K562 (cell line): ENCODE results near the gene PPM1F. TPM values are rescaled to one million over a fixed set of nuclear protein-coding genes. Genes with fewer than 3 reads are reported as not detected.

ENCODE experiments used
- CBX8 ChIP-seq: fragments of 200-600 bp; sonication (generic); IDR thresholded peaks from 2 replicates; pipeline ENCODE4 v1.6.1; 2012; ENCODE audit warnings: borderline replicate concordance, mixed run types, low read depth, mild to moderate bottlenecking, moderate library complexity, mixed read lengths, low read length, control low read depth, inconsistent platforms; ENCODE audit not compliant: poor library complexity, severe bottlenecking; ENCODE audit errors: extremely low read depth
- CHD4 ChIP-seq: fragments of 200-600 bp; sonication (generic); IDR thresholded peaks from 3 replicates; pipeline ENCODE4 v1.6.1; 2012; ENCODE audit warnings: low read depth, mild to moderate bottlenecking, mixed read lengths, low read length, inconsistent platforms; ENCODE audit not compliant: insufficient read depth, insufficient replicate concordance, poor library complexity, severe bottlenecking
- EZH2 ChIP-seq: IDR thresholded peaks from 2 replicates; pipeline ENCODE4 v1.6.1; 2012; ENCODE audit warnings: low read depth, mild to moderate bottlenecking, inconsistent platforms, low read length, borderline replicate concordance
- GABPB2 ChIP-seq: fragments of 250-450 bp; sonication (Bioruptor Pico); conservative IDR thresholded peaks from 2 replicates; pipeline ENCODE4 v1.5.1; 2021; ENCODE audit warnings: mild to moderate bottlenecking
- HCFC1 ChIP-seq: IDR thresholded peaks from 2 replicates; pipeline ENCODE4 v1.6.1; 2012; ENCODE audit warnings: low read depth, low read length, improper control_type of control experiment
- HEY1 ChIP-seq: fragments of 250-450 bp; sonication (Bioruptor Pico); IDR thresholded peaks from 2 replicates; pipeline ENCODE4 v1.5.0; 2020; ENCODE audit warnings: mild to moderate bottlenecking, moderate library complexity, borderline replicate concordance
- HMG20B ChIP-seq: fragments of 250-450 bp; sonication (Bioruptor Pico); IDR thresholded peaks from 2 replicates; pipeline ENCODE4 v1.5.0; 2021; ENCODE audit warnings: mild to moderate bottlenecking
- LEF1 ChIP-seq: fragments of 450-650 bp; IDR thresholded peaks from 2 replicates; pipeline ENCODE4 v1.6.1; 2016; ENCODE audit warnings: mild to moderate bottlenecking
- NFXL1 ChIP-seq: fragments of 450-650 bp; formaldehyde crosslinking; IDR thresholded peaks from 2 replicates; pipeline ENCODE4 v1.4.0; 2021; ENCODE audit warnings: mild to moderate bottlenecking
- PHTF2 ChIP-seq: fragments of 250-450 bp; sonication (Bioruptor Pico); IDR thresholded peaks from 2 replicates; pipeline ENCODE4 v1.5.0; 2021; ENCODE audit warnings: mild to moderate bottlenecking
- RFX7 ChIP-seq: fragments of 250-450 bp; sonication (Bioruptor Pico); IDR thresholded peaks from 2 replicates; pipeline ENCODE4 v1.5.1; 2021; ENCODE audit warnings: mild to moderate bottlenecking
- SPI1 ChIP-seq: IDR thresholded peaks from 2 replicates; pipeline ENCODE4 v1.6.1; 2011; ENCODE audit warnings: low read depth, low read length, control low read depth, borderline replicate concordance
- TBL1XR1 ChIP-seq, 2 experiments: IDR thresholded peaks; 2 replicates each; pipeline ENCODE4 v1.6.1; 2012; ENCODE audit warnings: improper control_type of control experiment in 2 of 2, low read length in 2 of 2, mild to moderate bottlenecking in 1 of 2
- ZNF232 ChIP-seq: sonication (generic); formaldehyde crosslinking; IDR thresholded peaks from 2 replicates; pipeline ENCODE4 v1.8.0; 2022; ENCODE audit warnings: mild to moderate bottlenecking, missing genetic modification reagents
- ZNF77 ChIP-seq: fragments of 250-450 bp; sonication (Bioruptor Pico); IDR thresholded peaks from 2 replicates; pipeline ENCODE4 v1.5.0; 2020
- polyA plus RNA-seq, 8 experiments: library from polyadenylated mRNA; depleted of rRNA in 4 of 8; stranded (reverse) in 5 of 8; unstranded in 3 of 8; fragments of >200 nt; fragmentation: Nextera tagmentation in 2 of 8; fragmentation: Illumina TruSeq in 1 of 8; extraction: Ambion mirVana in 2 of 8; extraction: Trizol in 1 of 8; gene quantifications; 2 replicates each; pipeline versions ENCODE4 v1.2.1 to v1.2.3, GENCODE V29; 2011 to 2014; ENCODE audit warnings: inconsistent platforms in 1 of 8, missing spikeins in 1 of 8
- total RNA-seq, 7 experiments: library from RNA; depleted of rRNA in 6 of 7; stranded (reverse); fragments of >200 nt in 6 of 7; fragmentation: Illumina TruSeq in 2 of 7; extraction: Trizol in 2 of 7; gene quantifications; 2 replicates each; pipeline versions ENCODE4 v1.2.1 to v1.2.3, GENCODE V29; 2011 to 2021; ENCODE audit warnings: low replicate concordance in 1 of 7
- TF ChIP-seq, protein P1 (sequence below), 2 experiments: fragments of 450-650 bp; IDR thresholded peaks; 2 replicates each; pipeline ENCODE4 v1.6.1; 2016; ENCODE audit warnings: mild to moderate bottlenecking in 2 of 2, borderline replicate concordance in 1 of 2, low read depth in 1 of 2, moderate library complexity in 1 of 2
- TF ChIP-seq, protein P2 (sequence below): sonication (generic); formaldehyde crosslinking; IDR thresholded peaks from 2 replicates; pipeline ENCODE4 v1.8.0; 2023; ENCODE audit warnings: mild to moderate bottlenecking, missing genetic modification reagents

The PPM1F gene
- total and polyA plus RNA-seq, 9 of the 15 experiments (the other 6 are each of a cell fraction or from before 2014, with no cell fraction given): 2.1 to 159 (median 64.0) TPM

DNA sequence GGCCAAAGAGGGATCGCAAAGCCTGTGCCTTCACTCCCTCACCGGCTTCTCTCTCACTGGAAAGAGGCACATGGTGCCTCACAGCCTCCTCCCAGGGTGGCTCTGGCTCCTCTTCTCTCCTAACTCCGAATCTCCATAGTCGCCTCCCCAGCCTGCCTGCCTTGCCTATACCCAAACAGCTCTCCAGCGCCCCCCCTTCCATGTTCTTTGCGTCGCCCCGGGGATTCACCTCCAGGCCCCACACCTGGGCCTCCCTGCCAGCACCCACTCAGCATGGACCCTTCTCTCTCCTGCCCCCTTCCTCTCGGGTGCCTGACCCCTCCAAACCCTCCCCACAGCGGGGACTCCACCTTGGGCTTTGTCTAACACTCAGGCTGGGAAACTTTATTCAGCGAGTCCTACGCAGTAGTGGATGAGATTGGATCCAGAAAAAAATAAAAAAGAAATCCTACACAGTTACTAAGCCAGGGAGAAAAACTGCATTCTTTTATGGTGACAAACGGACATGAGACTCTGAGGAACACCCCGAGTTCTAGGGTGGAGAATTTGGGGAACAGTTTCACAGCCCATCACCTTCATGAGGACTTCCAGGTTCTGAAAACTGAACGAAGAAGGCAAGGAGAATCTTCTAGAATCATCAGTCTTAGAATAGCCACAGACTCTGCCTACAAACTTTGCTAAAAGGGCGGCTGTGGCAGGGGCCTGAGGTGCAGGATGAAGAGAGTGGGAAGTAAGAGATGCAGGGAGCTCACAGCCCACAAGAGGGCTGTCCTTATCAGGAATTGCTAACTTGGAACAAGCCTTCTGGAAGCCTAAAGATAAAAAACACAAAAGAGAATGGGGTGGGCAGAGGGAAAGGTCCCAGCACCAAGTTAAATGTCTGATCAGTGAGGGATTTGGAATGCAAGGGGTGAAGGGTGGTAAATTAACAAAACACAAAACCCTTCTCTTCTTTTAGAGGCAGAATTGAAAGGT is 5.3 kb downstream of the PPM1F start (continued):
- TF ChIP-seq, protein P1, sequence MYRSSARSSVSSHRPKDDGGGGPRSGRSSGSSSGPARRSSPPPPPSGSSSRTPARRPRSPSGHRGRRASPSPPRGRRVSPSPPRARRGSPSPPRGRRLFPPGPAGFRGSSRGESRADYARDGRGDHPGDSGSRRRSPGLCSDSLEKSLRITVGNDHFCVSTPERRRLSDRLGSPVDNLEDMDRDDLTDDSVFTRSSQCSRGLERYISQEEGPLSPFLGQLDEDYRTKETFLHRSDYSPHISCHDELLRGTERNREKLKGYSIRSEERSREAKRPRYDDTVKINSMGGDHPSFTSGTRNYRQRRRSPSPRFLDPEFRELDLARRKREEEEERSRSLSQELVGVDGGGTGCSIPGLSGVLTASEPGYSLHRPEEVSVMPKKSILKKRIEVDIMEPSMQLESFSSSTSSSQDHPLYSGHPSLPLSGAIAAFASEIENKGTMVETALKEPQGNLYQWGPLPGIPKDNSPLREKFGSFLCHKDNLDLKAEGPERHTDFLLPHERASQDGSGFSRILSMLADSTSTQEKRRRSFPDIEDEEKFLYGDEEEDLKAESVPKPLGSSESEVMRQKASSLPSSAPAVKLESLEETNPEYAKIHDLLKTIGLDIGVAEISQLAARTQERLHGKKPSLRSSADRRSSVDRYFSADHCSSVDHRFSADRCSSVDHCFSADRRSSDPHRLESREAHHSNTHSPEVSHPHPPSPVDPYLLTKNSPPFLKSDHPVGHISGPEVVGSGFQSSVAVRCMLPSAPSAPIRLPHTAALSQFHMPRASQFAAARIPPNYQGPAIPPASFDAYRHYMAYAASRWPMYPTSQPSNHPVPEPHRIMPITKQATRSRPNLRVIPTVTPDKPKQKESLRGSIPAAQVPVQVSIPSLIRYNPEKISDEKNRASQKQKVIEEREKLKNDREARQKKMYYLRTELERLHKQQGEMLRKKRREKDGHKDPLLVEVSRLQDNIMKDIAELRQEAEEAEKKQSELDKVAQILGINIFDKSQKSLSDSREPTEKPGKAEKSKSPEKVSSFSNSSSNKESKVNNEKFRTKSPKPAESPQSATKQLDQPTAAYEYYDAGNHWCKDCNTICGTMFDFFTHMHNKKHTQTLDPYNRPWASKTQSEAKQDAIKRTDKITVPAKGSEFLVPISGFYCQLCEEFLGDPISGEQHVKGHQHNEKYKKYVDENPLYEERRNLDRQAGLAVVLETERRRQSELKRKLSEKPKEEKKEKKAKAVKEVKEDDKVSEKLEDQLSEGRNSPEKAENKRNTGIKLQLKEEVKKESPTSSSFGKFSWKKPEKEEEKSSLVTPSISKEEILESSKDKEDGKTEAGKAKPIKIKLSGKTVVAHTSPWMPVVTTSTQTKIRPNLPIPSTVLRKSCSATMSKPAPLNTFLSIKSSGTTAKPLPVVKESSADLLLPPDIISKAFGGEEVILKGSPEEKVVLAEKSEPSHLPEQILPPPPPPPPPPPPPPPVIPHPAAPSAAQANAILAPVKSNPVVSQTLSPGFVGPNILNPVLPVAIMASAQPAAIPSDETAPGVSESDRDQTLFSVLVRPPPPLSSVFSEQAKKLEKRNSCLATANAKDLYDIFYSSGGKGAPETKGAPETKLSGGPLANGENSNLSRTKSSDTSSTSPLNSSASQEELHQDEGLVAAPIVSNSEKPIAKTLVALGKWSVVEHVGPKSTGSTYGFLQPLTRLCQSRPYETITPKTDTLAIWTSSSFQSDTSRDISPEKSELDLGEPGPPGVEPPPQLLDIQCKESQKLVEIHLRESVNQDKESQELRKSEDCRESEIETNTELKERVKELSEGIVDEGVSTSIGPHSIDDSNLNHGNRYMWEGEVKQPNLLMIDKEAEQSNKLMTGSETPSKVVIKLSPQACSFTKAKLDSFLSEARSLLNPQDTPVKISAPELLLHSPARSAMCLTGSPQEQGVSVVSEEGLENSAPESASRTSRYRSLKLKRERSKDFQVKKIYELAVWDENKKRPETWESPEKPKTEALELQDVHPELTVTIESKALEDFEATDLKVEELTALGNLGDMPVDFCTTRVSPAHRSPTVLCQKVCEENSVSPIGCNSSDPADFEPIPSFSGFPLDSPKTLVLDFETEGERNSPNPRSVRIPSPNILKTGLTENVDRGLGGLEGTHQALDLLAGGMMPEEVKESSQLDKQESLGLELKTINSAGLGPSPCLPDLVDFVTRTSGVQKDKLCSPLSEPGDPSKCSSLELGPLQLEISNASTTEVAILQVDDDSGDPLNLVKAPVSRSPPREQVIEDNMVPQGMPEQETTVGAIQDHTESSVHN (IDR thresholded peaks at IDR 0.05; ENCODE audit: borderline replicate concordance in 1 of 2, low read depth in 1 of 2): no peak
- TF ChIP-seq PHTF2: no peak
- no peak for TF ChIP-seq RFX7
- no peak for TF ChIP-seq GABPB2 (CRISPR knock-in tag)
- TF ChIP-seq TBL1XR1 (IDR thresholded peaks at IDR 0.05; ENCODE audit: low read length in 2 of 2): peak in 1 of 2 experiments; percentile 94
- 0 out of 2 replicates have a peak, but pooled peaks have one; percentile 1 for TF ChIP-seq SPI1
- TF ChIP-seq HEY1: no peak
- TF ChIP-seq, protein P2, sequence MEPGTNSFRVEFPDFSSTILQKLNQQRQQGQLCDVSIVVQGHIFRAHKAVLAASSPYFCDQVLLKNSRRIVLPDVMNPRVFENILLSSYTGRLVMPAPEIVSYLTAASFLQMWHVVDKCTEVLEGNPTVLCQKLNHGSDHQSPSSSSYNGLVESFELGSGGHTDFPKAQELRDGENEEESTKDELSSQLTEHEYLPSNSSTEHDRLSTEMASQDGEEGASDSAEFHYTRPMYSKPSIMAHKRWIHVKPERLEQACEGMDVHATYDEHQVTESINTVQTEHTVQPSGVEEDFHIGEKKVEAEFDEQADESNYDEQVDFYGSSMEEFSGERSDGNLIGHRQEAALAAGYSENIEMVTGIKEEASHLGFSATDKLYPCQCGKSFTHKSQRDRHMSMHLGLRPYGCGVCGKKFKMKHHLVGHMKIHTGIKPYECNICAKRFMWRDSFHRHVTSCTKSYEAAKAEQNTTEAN (CRISPR knock-in tag): no peak
- TF ChIP-seq CBX8: no peak
- no peak for TF ChIP-seq LEF1
- TF ChIP-seq EZH2: no peak
- peak; percentile 65 for TF ChIP-seq HCFC1
- TF ChIP-seq ZNF232 (CRISPR knock-in tag): no peak
- no peak for TF ChIP-seq CHD4
- TF ChIP-seq HMG20B (CRISPR knock-in tag): no peak
- TF ChIP-seq ZNF77 (CRISPR knock-in tag): no peak
- TF ChIP-seq NFXL1 (CRISPR knock-in tag): no peak
